Measurements from ENCODE around the gene VEGFC.
A peak's percentile ranks its signal among the peaks of the same experiment; 100 is the strongest.

DNA sequence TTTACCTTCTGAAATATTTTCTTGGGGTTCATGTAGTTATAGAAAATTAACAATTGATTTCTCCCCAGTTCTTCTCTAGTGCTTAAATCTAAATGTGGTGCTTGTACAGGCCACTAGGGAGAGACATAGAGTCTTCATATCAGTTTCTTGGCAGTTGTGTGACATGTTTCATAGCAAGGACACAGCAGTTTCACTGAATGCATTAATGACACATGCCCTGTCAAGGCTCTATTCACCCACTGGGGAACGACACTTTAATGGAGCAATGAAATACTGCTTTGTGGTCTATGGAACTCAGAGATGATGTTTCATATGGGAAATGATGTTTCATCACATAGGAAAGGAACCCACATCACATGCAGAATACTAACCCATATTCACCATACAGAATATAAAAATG lies 2.8 kb downstream of the VEGFC start:
- TF ChIP-seq, protein P1, sequence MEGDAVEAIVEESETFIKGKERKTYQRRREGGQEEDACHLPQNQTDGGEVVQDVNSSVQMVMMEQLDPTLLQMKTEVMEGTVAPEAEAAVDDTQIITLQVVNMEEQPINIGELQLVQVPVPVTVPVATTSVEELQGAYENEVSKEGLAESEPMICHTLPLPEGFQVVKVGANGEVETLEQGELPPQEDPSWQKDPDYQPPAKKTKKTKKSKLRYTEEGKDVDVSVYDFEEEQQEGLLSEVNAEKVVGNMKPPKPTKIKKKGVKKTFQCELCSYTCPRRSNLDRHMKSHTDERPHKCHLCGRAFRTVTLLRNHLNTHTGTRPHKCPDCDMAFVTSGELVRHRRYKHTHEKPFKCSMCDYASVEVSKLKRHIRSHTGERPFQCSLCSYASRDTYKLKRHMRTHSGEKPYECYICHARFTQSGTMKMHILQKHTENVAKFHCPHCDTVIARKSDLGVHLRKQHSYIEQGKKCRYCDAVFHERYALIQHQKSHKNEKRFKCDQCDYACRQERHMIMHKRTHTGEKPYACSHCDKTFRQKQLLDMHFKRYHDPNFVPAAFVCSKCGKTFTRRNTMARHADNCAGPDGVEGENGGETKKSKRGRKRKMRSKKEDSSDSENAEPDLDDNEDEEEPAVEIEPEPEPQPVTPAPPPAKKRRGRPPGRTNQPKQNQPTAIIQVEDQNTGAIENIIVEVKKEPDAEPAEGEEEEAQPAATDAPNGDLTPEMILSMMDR (IDR thresholded peaks at IDR 0.05): peak in 6 of 7 experiments; percentile 37 to 58 (median 53)
- TF ChIP-seq POLR2A (IDR thresholded peaks at IDR 0.05): no peak
